Right renal pelvis (tissue), 4 donors: ENCODE measurements around the gene PTPRN. TPM values are rescaled to one million over a fixed set of nuclear protein-coding genes. Genes with fewer than 3 reads are reported as not detected.
"Not testable (repeated sequence)": the region's sequence is repeated elsewhere in the genome, so short reads cannot be mapped to it uniquely, and the experiment has no call there.

Source experiments
- DNase-seq, 4 donors: peaks; one replicate each; pipeline ENCODE4 v3.0.0-alpha.2; 2013; ENCODE audit warnings: low read depth in 4 of 4, low spot score in 3 of 4, missing footprints in 1 of 4
- polyA plus RNA-seq, 4 donors: library from polyadenylated mRNA; unstranded; fragments of 120-200 nt; gene quantifications; one replicate each; pipeline ENCODE4 v1.2.1, GENCODE V29; 2013; ENCODE audit not compliant: insufficient read length in 4 of 4

PTPRN gene
- polyA plus RNA-seq, 4 donors = 0.31 to 0.56 TPM; not detected in 2

- no peak for DNase-seq
Observed at GRCh38 chr2:219289195-219289536, 20.0 kb downstream of the PTPRN start.

GRCh38 chr2:219287580-219288265, 21.5 kb downstream of the PTPRN start:
- no peak for DNase-seq

- not testable (repeated sequence) for DNase-seq
Observed at GRCh38 chr2:219287116-219287440, 22.1 kb downstream of the PTPRN start.

GRCh38 chr2:219286436-219287115, 22.6 kb downstream of the PTPRN start:
- no peak for DNase-seq

- DNase-seq = no peak
Observed at GRCh38 chr2:219285894-219286425, 23.2 kb downstream of the PTPRN start.

GRCh38 chr2:219285373-219285735, 23.8 kb downstream of the PTPRN start:
- DNase-seq = no peak

- DNase-seq = no peak
Observed at GRCh38 chr2:219284501-219285372, 24.5 kb downstream of the PTPRN start.

GRCh38 chr2:219282943-219283581, 26.1 kb downstream of the PTPRN start:
- no peak for DNase-seq

- DNase-seq = no peak
Observed at GRCh38 chr2:219282375-219282774, 26.8 kb downstream of the PTPRN start.

- DNase-seq = no peak
Observed at GRCh38 chr2:219281588-219281987, 27.6 kb downstream of the PTPRN start.

- no peak for DNase-seq
Observed at GRCh38 chr2:219280651-219281050, 28.6 kb downstream of the PTPRN start.

- DNase-seq = no peak
Observed at GRCh38 chr2:219279916-219280516, 29.2 kb downstream of the PTPRN start.

GRCh38 chr2:219279151-219279915, 29.9 kb downstream of the PTPRN start, which contains the start of gene DNAJB2:
DNAJB2 (plus strand) TSS chr2:219279366; CDS start chr2:219279834, 468 bp downstream.
- DNase-seq = peak; percentile 93 to 97 (median 94)

GRCh38 chr2:219278655-219279150, 30.5 kb downstream of the PTPRN start:
- no peak for DNase-seq

GRCh38 chr2:219277703-219278654, 31.2 kb downstream of the PTPRN start:
- DNase-seq = peak in 1 of 4 donors; percentile 77

- no peak for DNase-seq
Observed at GRCh38 chr2:219274361-219274921, 34.8 kb downstream of the PTPRN start.

GRCh38 chr2:219273937-219274336, 35.3 kb downstream of the PTPRN start:
- no peak for DNase-seq

- DNase-seq = no peak
Observed at GRCh38 chr2:219272995-219273394, 36.2 kb downstream of the PTPRN start.
